ENCODE data around the gene MEOX1.

GRCh38 chr17:43691317-43691693 is 29.6 kb upstream of the MEOX1 start:
- TF ChIP-seq EZH2 (IDR thresholded peaks at IDR 0.05; ENCODE audit: insufficient read depth, poor library complexity, severe bottlenecking) (no peak), EZH2phosphoT487 (IDR thresholded peaks at IDR 0.05; ENCODE audit: insufficient read depth, low read depth) (no peak)
